NCI-H128 (cell line): ENCODE results near the gene DIDO1.
A peak's percentile ranks its signal among the peaks of the same experiment; 100 is the strongest.

Source experiments
- DNase-seq: peaks from one replicate; lab custom pipeline; 2025; ENCODE audit not compliant: unreplicated experiment; lab: John Stamatoyannopoulos, UW

The DIDO1 gene

GRCh38 chr20:62951896-62952372 lies 25.6 kb upstream of the DIDO1 start:
- DNase-seq: no peak

DNA sequence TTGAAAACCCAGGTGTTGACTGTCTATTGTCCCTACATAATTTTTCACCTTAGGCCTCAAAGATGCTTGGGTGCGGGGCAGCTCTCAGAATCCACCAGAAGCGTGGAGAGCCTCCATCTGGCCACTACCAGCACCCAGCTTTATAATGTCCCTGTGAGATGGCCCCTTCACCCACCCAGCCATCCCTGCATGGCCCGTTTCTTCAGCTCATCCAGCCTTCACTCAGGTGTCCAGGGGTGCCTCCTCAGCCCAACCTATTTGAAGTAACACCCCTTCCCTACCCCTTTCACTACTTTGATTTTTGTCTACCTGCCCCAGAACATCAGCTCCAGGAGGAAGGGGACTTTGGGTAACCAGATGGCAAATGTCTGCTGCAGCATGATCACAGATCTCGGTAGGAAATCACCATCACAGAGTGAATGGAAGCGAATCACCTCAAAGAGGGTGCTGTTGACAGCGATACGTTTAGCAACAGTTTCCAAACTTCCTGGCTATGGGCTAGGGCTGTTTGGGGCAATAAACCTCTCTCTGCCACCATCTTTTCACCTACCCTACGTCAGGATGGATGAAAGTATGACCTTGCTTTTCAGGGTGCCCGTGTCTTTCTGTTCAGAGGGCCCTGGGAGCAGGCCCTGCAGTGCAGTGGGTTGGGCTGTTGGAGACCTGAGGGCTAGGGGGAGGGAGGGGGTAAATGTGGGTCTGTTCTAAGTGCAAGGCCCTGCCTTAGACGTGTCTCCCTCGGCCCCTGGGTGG lies 25.0 kb upstream of the DIDO1 start:
- DNase-seq: no peak

GRCh38 chr20:62950741-62951140 lies 24.4 kb upstream of the DIDO1 start:
- no peak for DNase-seq

- no peak for DNase-seq
Observed at GRCh38 chr20:62949962-62950361, 23.7 kb upstream of the DIDO1 start.

DNA sequence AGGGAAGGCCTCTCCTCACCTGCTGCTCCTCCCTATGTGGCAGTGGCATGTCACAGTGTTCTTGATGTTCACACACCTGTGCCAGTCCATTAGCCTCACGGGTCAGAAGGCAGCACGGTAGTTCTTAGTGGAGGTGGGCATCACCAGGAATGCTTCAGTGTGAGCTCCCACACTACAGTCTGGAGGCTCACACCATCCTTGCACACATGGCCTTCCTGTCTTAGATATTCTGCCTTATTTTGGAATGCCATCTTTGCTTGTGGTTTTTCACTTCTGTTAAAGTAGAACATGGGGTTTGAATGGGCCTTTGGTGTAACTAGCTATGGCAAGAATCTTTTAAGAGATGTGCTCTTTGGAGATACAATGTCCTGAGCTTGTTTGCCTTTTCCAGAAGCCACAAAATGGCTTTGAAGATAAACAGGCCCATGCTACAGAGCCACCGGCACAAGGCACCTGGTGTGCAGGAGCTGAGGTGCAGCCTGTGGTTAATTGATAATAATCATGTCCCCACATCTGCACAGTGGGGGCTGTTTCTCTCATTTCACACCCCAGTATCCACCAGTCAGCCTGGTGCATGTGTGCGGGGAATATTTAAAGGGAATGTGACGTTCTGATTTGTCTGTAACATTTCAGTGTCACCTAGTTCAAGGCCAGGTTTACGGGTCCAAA lies 23.0 kb upstream of the DIDO1 start:
- no peak for DNase-seq

DNA sequence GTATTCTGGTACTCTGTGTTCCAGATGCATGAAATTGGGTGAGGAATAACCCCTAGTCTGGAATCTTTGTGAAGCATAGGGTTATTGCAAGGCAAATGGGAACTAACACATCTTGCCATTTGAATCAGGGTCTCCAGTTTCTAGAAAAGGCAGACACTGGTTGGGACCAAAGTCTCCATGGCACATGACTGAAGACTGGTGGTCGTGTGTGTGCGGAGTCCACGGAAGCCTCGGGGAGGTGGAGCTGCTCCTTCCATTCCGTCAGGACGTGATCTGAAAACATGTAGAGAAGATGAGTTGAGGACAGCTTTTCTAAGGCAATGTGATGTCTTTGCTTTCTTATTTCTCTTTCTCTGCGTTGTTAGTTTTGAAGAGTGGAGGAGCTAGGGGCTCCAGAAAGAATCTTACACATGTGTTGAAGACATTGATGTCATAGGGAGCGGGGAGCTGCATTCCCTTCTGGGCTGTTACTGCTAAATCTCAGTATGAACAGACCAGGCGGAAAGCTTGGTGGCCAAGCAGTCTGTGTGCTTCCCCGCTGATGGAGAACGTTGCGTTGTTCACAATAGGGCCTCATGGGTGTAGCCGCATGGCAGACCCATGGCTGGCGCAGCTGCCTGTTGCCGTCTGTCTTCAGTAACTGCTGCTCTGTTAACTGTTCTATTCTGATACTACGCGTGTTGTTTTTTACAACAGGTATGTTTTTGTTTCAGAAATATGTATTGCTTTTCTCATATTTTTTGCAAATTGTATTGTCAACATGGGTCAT lies 21.4 kb upstream of the DIDO1 start:
- DNase-seq: no peak

DNA sequence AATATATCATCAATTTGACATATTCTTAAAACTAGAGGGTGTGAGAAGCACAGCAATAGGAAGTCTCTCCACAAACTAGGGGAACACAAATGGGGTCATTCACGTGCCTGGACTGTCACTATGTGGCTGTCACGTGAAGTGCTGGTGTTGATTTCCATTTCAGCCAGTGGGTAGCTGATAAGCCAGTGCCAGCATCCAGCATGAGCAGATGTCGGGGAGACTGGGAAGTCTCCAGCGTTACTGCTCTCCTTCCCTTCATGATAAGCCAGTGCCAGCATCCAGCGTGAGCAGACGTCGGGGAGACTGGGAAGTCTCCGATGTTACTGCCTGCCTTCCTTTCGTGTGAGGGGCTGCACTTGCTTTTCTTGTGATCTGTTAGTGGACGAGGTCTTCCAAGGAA lies 20.6 kb upstream of the DIDO1 start:
- no peak for DNase-seq

- no peak for DNase-seq
Observed at GRCh38 chr20:62945771-62946339, 19.6 kb upstream of the DIDO1 start.

DNA sequence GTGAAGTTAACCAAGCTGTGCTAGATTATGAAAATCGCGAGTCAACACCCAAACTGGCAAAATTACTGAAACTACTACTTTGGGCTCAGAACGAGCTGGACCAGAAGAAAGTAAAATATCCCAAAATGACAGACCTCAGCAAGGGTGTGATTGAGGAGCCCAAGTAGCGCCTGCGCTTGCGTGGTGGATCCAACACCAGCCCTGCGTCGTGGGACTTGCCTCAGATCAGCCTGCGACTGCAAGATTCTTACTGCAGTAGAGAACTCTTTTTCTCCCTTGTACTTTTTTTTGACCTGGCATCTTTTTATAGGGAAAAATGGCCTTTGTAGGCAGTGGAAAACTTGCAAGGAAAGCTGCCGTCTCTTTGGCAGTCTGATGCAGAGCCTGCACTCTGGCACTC lies 18.4 kb upstream of the DIDO1 start:
- no peak for DNase-seq

- DNase-seq: no peak
Observed at GRCh38 chr20:62944184-62944583, 17.9 kb upstream of the DIDO1 start.

DNA sequence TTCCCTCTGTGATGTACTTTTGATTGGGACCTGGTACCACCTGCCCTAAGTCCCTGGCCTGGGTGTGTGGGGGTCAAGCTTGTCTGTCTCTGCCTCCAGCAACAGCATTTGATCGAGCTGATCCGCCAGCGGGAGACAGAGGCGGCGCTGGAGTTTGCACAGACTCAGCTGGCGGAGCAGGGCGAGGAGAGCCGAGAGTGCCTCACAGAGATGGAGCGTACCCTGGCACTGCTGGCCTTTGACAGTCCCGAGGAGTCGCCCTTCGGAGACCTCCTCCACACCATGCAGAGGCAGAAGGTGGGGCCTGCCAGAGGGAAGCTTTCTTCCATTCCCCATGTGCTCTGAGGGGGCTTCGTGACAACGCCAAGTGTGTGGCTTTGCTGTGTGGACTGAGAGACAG lies 17.1 kb upstream of the DIDO1 start:
- no peak for DNase-seq

- no peak for DNase-seq
Observed at GRCh38 chr20:62942456-62942855, 16.2 kb upstream of the DIDO1 start.

DNA sequence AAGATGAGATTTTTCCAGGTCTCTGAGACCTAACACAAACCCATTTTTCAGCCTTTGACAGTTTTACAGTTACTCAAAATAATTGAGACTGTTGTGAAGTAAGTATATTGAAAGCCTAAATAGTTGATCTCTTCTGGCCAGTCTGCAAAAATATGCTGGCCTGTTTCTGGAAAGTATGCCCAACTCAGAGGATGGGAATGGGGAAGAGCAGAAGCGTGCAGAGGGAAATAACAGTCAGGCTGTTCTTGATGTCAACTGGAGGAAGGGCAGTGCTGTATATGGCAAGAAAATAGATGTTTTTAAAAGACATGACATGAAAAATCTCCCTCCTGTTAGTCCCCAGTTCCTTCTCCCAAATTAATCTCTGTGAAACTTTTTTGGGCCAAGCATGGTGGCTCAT lies 15.5 kb upstream of the DIDO1 start:
- no peak for DNase-seq

- DNase-seq: no peak
Observed at GRCh38 chr20:62940875-62941274, 14.6 kb upstream of the DIDO1 start.

DNA sequence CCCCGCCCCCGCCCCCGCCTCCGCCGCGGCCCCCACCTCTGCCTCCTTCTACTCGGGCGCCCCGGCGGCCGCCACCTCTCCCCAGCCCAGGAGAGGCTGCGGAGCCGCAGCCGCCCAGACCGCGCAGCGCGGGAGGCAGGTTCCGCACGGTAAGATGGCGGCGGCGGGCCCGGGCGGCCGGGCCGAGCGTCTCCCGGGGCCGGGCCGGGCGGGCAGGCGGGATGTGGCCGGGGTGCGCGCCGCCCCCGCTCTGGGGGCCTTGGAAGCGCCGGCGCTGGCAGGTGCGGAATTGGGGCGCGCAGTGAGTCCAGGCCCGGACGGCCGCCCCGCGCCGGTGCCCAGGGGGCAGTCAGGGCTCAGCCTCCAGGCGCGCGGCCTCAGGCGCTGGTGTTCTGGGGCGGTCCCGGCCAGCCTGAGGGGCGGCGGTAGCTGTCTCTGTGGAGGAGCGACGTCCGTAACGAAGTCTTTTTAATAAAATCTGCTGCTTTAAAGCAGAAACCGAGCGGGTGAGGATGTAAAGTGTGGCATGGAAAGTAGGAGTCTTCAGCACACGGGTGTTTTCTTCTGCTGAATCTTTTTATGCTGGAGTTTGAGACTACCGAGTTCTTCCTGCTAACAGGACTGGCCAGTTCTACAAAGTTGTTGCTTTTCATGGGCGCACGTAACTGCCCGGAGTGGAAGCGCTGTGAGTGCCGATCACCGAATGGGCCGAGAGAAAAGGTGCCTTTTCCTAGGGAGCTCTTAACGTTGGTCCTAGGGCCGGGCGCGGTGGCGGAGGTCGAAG lies 12.0 kb upstream of the DIDO1 start, which contains the start of gene GID8:
Gene GID8 (plus strand): TSS at position 43 of the 784 bp plus-strand sequence. CDS start 3,356 bp downstream, outside the sequence.
- DNase-seq: no peak

- DNase-seq: peak; percentile 88
Observed at GRCh38 chr20:62937268-62938104, 11.2 kb upstream of the DIDO1 start.

- DNase-seq: no peak
Observed at GRCh38 chr20:62935968-62936585, 9.8 kb upstream of the DIDO1 start.

GRCh38 chr20:62935204-62935967 lies 9.1 kb upstream of the DIDO1 start:
- DNase-seq: no peak

- no peak for DNase-seq
Observed at GRCh38 chr20:62933966-62934365, 7.7 kb upstream of the DIDO1 start.
